HEK293T (cell line): ENCODE data around the gene TOP3A.

Experiments
- ARNT ChIP-seq: fragments of 450-650 bp; IDR thresholded peaks from 2 replicates; pipeline ENCODE4 v1.6.1; 2017; ENCODE audit warnings: mild to moderate bottlenecking
- FOXA1 ChIP-seq: fragments of 450-650 bp; IDR thresholded peaks from 2 replicates; pipeline ENCODE4 v1.6.1; 2016; ENCODE audit warnings: mild to moderate bottlenecking
- L3MBTL2 ChIP-seq: fragments of 450-650 bp; conservative IDR thresholded peaks from 2 replicates; pipeline ENCODE4 v1.6.1; 2016; ENCODE audit warnings: mild to moderate bottlenecking
- SP1 ChIP-seq: fragments of 450-650 bp; IDR thresholded peaks from 2 replicates; pipeline ENCODE4 v1.6.1; 2017
- TARDBP ChIP-seq: fragments of 450-650 bp; IDR thresholded peaks from 2 replicates; pipeline ENCODE4 v1.6.1; 2016
- TF ChIP-seq, protein P1 (sequence below): fragments of 450-650 bp; IDR thresholded peaks from 2 replicates; pipeline ENCODE4 v1.6.1; 2016

DNA sequence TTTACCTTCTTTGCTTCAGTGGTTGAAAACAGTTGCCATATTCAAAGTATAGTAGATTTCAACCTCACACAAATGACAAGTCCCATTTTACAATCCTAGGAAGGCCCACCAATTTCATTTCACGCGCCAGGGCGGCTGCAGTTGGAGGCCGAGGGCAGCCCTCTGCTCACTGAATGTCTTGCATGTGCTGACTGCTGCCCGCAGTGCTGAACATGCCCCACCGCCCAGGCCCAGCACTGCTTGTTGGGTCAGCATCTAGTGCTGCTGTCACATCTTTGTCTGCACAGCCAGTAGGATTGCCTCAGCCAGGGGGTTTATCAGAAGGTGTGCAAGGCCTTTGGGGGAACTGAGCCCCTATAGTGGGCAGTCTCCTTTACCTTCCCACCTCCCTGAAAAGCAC, 11.8 kb upstream of the TOP3A start:
- TF ChIP-seq TARDBP (no peak), L3MBTL2 (no peak), SP1 (no peak), FOXA1 (no peak), ARNT (no peak)
- TF ChIP-seq, protein P1, sequence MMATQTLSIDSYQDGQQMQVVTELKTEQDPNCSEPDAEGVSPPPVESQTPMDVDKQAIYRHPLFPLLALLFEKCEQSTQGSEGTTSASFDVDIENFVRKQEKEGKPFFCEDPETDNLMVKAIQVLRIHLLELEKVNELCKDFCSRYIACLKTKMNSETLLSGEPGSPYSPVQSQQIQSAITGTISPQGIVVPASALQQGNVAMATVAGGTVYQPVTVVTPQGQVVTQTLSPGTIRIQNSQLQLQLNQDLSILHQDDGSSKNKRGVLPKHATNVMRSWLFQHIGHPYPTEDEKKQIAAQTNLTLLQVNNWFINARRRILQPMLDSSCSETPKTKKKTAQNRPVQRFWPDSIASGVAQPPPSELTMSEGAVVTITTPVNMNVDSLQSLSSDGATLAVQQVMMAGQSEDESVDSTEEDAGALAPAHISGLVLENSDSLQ = no peak
